Hematopoietic multipotent progenitor cell treated with erythropoietin and hydrocortisone succinate and interleukin-3 and kit ligand, for 15 days (in vitro differentiated cells): ENCODE data around the gene IL19.
A peak's percentile ranks its signal among the peaks of the same experiment; 100 is the strongest.
"Not testable (repeated sequence)": the region's sequence is repeated elsewhere in the genome, so short reads cannot be mapped to it uniquely, and the experiment has no call there.

ENCODE experiments used
- DNase-seq: peaks from one replicate; pipeline ENCODE4 v3.0.0-alpha.2; 2015; ENCODE audit warnings: low spot score

The IL19 gene

GRCh38 chr1:206776229-206776628 lies 5.7 kb downstream of the IL19 start:
- no peak for DNase-seq

GRCh38 chr1:206778031-206778430 lies 7.5 kb downstream of the IL19 start:
- no peak for DNase-seq

GRCh38 chr1:206778911-206779310 lies 8.3 kb downstream of the IL19 start:
- not testable (repeated sequence) for DNase-seq

- DNase-seq, result no peak
Observed at GRCh38 chr1:206779638-206780037, 9.1 kb downstream of the IL19 start.

GRCh38 chr1:206782448-206782847 lies 11.9 kb downstream of the IL19 start:
- DNase-seq, result no peak

- no peak for DNase-seq
Observed at GRCh38 chr1:206783506-206783905, 12.9 kb downstream of the IL19 start.

GRCh38 chr1:206784471-206784903 lies 13.9 kb downstream of the IL19 start:
- DNase-seq, result no peak

- no peak for DNase-seq
Observed at GRCh38 chr1:206785182-206785765, 14.7 kb downstream of the IL19 start.

- DNase-seq, result no peak
Observed at GRCh38 chr1:206786212-206786886, 15.8 kb downstream of the IL19 start.

GRCh38 chr1:206787891-206788290 lies 17.3 kb downstream of the IL19 start:
- DNase-seq, result no peak

GRCh38 chr1:206788487-206789050 lies 18.0 kb downstream of the IL19 start:
- DNase-seq, result no peak

- DNase-seq, result no peak
Observed at GRCh38 chr1:206790502-206791250, 20.1 kb downstream of the IL19 start.

GRCh38 chr1:206792939-206793607 lies 22.5 kb downstream of the IL19 start:
- DNase-seq, result no peak

- no peak for DNase-seq
Observed at GRCh38 chr1:206793620-206794019, 23.0 kb downstream of the IL19 start.

- no peak for DNase-seq
Observed at GRCh38 chr1:206794294-206794908, 23.8 kb downstream of the IL19 start.

GRCh38 chr1:206796116-206796515 lies 25.5 kb downstream of the IL19 start:
- no peak for DNase-seq

GRCh38 chr1:206796981-206797402 lies 26.4 kb downstream of the IL19 start:
- DNase-seq, result no peak

GRCh38 chr1:206797534-206798383 lies 27.2 kb downstream of the IL19 start:
- DNase-seq, result peak; percentile 14

- DNase-seq, result no peak
Observed at GRCh38 chr1:206798384-206798996, 27.9 kb downstream of the IL19 start.

GRCh38 chr1:206799311-206799710 lies 28.7 kb downstream of the IL19 start:
- DNase-seq, result no peak
